Activated CD4-positive, alpha-beta T cell treated with anti-CD3 and anti-CD28 coated beads for 4 hours (primary cell): ENCODE data around the gene TNKS2.
"Not testable (repeated sequence)": the region's sequence is repeated elsewhere in the genome, so short reads cannot be mapped to it uniquely, and the experiment has no call there.

Source experiments
- DNase-seq, 2 donors: peaks; one replicate each; pipeline ENCODE4 v3.0.0-alpha.2; 2020

The TNKS2 gene

DNA sequence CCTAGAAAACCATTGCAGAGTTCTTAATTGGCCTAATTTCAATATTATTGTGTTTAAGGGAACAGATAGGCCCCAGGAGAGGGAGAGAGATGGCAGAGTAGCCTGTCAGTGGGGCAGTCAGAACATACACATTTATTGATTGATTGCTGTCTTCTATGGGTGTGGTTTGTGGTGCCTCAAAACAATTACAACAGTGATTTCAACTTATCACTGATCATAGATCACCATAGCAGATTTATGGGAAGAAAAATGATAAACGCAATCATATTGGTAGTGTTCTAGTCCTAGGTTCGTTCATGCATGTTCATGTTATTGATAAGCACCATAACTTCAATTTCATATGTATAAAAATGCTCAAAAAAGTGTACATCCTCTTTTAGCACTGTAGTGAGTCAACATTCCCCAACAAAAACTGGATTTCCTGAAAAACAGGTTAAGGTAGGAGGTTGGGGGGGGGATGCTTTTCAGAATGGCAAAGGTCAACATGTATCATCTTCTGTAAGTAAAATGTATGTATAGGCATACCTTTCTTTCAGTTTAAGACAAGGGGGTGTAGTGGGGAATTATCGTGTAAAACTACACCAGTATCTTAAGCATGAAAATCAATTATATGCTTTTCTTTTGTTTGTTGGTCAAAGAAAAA, 1.1 kb upstream of the TNKS2 start:
- DNase-seq, result no peak

DNA sequence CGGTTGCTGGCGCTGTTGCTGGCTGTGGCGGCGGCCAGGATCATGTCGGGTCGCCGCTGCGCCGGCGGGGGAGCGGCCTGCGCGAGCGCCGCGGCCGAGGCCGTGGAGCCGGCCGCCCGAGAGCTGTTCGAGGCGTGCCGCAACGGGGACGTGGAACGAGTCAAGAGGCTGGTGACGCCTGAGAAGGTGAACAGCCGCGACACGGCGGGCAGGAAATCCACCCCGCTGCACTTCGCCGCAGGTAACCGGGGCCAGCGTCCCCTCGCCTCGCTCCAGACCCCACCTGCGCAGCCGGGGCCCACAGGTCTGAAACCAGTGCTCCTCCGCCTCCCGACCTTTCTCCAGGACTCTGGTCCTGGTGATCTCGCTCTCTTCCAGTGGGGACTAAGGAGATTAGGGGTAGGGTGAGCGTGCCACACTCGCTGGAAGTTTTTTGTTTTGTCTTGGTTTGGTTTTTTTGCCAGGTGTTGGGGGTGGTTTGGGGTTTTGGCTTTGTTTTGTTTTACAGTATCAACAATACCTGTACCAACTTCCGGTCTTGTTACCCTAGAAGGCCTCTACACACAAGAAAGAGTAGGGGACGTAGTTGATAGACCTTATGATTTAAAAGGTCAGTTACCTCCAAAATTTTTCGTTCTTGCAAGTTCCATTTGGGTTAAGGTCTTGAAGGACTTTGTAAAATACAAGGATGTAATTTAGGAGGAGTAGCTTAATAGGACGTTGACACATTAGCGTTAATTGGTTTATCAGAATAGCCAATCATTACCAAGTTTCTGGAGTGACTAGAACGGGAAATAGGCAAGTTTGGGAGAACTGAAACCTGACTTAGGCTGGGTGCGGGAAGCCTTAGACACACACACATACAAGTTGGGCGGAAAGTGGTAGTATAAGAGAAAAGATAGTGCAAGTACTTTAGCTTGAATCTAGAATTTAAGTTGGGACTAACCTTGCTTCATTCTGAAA, 704 bp downstream of the TNKS2 start:
- peak; percentile 30 to 48 for DNase-seq

DNA sequence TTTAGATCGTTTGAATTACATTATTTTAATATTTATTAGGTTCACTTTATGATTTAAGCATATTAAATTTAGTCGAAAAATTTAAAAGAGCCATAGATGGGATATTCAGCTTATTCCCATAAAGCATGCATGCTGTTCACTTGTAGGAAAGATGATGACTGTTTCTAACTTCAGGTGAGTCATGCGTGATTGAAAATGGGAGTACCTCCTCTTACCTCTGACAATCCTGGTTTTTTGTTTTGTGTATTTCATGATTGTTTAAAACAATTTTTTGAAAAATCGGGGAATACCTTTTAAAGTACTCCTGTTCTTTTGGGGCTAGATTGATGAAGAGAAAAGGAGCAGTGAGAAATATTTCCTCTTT, 1.4 kb downstream of the TNKS2 start:
- DNase-seq, result no peak

DNA sequence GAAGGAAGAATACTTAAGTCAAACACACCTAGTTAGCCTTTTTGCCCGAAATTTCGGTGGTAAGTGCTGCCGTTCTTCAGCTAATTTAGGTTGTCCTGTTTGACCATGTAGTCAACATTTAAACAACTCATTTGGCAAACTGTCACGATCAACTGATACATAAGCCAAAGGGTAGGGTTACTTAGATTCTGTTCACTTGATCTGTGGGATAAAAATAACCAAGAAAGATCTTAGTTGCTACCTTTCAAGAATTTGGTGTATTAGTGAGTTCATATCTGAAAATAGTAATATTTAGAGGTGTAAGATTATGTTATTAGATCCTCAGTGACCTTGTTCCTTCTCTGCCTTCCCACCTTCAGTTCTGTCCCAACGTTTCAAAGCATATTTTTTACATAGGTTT, 2.0 kb downstream of the TNKS2 start:
- DNase-seq, result no peak

DNA sequence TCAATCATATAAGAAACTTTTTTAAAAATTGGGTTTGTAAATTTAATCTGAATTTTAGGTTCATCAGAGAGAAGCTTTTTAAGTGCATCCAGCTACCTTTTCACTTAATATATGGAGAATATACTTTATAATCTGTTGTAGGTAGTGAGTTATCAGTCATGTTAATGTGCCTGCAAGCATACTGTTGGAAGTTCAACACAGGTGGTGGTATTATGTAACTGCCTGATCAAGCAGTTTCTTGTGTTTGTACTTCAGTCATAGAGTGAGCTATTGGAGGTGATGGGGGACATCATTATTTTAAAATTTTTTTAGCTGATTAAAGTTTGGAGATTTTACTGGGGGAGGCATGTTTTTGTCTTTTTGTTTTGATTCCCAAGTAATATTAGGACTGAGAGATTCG, 2.5 kb downstream of the TNKS2 start:
- DNase-seq, result no peak

DNA sequence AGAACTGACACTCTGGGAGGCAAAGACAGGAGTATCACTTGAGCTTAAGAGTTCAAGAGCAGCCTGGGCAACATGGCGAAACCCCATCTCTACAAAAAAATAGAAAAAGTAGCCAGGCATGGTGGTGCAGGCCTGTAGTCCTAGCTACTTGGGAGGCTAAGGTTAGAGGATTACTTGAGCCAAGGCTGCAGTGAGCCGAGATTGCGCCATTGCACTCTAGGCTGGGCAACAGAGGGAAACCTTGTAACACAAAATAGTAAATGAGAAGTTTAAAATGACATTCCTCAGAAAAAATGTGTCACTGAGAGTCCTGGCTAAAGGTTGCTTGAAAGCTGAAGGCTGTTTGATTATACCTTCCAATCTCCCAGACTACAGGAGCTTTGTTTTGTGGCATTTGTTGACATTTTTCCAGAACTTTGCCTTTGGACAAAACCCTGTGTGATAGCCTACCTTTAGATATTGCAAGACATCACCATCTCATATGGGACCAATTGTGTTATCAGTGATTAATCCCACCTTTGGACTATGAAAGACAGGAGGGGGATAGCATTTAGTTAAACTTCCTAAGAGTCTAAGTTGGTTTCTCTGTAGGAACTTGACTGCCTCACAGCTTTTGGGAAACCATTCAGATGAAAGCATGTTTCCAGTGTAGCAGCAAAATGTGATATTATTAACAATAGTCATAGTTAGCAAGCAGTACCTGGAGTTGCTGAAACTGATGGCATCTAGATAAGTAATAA, 5.3 kb downstream of the TNKS2 start:
- DNase-seq, result no peak

DNA sequence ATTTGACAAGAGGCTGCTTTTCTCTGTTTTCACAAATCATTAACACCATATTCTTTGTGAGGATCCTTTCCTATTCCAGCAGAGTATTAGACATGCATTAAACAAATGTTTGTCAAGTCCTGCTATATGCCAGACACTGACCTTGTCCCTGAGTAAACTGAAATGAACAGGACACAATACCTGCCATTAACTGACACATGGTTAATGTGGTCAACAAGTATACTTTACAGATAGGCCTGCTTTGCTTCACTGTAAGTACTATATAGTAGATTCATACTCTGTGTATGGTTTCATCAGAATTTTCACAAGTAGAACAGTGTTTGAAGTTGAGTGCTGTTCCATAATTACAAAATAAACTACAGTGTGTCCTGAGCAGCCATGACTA, 5.9 kb downstream of the TNKS2 start:
- no peak for DNase-seq

DNA sequence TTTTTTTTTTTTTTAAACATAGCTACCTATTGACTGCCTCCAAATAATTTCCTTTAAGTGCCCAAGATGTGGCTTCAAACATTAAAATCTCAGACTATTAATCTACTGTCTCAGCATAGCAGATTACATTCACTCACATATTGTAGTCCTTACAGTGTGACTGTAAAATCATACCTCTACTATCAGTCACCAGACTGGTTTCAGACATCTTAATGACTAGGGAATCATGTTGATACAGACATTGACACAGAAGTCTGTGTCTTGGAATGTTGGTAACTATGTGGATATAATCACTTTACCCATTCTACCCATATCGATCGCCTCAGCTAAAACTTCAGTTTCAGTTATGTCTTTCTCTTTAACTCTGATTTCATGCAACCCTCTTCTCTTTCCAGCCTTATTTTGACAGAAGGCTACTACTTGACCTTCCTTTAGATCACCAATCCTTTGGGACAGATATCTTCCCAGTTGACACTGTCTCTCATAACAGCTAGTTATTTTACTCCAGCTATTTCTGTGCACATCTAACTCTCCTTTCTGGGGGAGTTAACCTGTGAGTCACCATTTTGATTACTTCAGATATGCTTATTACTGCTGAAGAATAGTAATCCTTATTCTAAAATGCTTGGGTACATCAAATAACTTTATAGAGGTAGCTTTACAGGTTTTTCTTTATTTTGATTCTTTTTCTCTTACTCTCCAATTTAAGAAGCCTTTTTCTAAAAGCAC, 7.0 kb downstream of the TNKS2 start:
- no peak for DNase-seq

DNA sequence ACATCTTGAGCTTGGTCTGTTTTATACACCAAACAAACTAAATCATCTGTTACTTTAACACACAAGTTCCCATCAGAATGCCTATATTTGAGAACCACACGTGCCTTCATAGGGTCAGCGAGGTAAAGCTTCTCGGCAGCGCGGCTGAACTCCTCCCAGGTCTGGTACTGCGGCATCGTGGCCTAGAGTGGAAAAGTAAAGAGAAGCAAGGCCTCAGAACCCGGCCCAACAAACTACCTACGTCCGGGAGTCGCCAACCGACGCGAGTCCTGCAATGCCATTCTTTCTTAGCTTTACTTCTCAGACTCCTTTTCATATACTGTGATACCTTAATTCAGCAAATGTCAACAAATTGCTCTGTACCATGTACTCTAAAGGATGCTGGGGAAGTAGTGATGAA, 9.0 kb downstream of the TNKS2 start:
- DNase-seq, result not testable (repeated sequence)

DNA sequence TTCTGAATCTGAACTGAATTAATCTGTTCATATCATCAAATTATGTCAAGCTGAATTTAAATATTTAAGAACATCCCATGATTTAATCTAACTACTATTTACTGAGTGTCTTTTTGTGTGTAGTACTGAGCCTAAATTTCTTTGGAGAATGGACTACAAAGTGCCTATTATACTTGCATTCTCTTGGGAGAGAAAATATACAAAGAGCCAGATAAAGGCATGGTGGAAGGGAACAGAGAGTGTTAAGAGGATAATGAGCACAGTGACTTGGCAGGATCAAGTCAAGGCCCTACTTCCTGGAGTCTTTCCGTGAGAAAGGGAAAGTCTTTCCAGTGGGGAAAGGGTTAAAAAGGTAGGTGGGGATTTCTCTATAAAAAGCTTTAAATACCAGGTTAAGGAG, 15.0 kb downstream of the TNKS2 start:
- no peak for DNase-seq

DNA sequence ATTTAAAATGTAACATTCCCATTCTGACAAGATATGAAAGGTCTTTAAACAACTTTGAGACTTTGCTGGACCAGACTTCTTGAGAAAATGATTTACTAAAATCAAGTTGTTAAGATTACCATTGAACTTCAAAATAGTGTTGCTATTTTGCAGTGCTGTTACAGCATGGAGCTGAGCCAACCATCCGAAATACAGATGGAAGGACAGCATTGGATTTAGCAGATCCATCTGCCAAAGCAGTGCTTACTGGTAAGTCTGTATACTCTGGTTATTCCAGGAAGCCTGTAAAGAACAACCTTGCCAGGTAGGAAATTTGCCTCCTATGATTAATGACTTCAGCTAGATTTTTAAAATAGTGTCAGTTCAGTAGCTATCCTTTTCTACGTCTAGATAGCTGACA, 18.8 kb downstream of the TNKS2 start:
- no peak for DNase-seq

DNA sequence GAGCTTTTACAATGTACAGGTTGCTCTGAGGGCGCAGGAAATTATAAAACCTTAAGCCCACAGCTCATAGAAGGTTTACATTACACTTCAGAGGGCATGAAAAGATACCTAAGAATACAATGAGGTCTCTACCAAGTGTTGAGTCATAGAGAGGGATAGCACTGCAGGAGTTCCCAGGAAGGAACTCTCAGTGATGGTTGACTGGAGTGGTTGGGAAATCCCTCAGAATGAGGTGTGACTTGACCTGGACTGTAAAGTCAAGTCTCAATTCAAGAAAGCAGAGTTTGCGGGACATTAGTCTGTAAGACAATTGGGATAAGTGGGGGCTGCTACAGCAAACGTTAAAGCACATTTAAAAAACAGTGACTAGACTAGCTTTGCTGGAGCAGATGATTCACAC, 21.9 kb downstream of the TNKS2 start:
- no peak for DNase-seq

DNA sequence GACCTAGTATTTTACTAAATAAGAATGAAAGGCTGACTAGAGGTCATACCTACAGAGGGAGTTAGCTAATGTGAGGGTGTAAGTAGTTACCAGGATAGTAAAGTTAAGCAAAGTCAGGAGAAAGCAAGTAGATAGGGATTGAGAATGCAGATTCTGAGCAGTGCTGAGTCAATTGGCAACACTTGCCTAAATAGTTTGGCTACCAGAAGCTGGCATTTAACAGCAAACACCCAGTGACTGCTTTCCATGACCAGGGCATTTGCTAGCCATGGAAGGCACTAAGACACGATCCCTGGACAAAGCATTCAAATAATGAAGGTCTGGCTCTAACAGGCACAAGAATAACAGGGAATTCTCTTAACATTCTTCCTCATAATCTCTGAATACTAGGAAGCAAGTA, 25.9 kb downstream of the TNKS2 start:
- no peak for DNase-seq

DNA sequence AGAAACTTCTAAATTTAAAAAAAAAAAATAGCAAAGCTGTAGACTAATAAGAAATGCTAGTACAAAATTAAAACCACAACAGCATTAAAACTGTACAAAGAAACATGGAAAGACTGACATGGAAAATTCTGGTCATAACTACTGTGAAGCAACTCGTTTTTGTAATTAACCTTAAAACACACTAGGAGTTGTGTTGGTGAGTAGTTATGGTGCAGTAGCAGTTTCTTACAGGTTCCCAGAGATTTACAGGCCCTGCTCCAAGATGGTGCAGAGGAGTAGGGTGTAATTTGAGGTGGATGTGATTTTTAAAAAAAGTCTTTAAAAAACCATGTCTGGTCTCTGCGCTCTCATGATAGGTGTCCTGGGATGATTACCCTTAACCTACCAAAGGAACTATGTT, 31.0 kb downstream of the TNKS2 start:
- no peak for DNase-seq

DNA sequence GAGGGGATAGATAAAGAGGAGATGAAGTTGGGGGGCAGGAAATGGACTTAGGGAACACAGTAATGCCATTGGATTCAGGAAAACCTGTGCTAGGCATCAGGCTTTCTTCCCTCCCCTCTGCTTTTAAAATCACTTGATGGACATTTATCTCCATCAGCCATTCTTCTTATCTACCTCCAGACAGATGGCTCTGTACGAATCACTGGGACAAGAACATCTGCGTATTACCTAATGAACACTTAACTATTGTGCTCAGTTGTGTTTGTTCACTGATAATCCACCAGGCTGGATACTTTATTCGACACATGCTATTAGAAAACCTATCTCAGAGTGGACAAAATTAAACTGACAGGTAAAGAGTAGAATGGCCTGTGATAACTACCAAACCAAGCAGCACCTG, 40.0 kb downstream of the TNKS2 start:
- DNase-seq, result no peak

DNA sequence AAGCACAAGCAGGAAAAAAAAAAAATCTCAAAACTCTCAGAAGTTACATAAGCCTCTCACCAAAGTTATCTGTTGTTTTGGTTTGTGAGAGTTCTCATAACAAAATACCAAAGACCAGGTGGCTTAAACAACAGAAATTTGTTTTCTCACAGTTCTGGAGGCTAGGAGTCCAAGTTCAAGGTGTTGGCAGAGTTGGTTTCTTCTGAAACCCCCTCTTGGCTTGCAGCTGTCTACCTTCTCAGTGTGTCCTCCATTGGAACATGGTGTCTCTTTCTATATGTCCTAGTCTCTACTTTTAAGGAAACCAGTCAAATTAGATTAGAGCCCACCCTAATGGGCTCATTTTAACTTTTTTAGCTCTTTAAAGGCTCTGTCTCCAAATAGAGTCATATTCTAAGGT, 44.9 kb downstream of the TNKS2 start:
- no peak for DNase-seq

DNA sequence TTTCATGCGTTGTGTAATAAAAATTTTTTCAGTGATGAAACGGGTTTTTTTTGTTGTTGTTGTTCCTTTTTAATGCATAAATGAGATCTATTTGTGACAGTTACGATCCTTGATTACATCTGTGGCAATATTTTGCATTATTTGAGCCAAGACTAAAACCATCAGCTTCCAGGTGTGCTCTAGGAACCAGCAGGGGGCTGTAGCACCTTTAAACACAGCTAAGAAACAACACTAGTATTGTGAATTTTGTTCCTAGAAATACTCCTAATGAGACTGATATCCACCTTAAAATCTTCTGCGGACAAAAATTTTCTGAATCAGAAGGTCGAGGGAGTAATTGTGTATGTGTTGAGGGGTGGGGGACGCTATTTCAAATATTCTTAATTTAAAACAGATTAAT, 58.4 kb downstream of the TNKS2 start:
- no peak for DNase-seq

DNA sequence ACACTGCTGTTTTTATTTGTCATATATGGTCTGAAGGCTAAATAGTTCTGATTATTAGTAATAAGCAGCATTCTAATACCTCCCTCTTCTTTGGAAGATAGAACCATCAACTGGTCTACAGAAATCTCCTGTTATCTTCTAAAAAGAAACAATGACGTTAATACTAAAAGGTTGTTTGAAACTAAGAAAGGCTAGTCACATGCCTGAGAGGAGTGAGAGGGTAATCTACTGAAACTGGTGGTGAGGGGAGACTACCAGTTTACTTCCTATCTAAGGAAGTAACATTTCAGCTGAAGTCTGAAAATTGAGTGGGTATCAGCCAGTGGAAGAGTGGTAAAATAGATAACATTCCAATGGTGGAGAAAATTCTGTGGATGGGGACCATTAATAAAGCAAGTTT, 62.7 kb downstream of the TNKS2 start:
- no peak for DNase-seq

DNA sequence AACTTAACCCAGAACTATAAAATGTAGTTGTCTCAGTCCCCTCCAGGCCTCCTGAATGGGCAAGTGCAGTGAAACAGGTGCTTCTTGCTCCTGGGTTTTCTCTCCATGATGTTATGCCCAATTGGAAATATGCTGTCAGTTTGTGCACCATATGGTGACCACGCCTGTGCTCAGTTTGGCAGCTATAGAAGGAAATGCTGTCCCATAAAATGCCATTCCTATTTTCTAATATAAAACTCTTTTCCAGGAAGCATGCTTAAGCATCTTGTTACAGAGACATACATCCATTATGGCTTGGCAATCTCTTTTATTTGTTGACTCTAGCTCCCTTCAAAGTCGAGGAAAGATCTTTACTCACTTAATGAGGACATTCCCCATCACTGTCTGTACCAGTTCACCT, 65.9 kb downstream of the TNKS2 start:
- DNase-seq, result no peak

DNA sequence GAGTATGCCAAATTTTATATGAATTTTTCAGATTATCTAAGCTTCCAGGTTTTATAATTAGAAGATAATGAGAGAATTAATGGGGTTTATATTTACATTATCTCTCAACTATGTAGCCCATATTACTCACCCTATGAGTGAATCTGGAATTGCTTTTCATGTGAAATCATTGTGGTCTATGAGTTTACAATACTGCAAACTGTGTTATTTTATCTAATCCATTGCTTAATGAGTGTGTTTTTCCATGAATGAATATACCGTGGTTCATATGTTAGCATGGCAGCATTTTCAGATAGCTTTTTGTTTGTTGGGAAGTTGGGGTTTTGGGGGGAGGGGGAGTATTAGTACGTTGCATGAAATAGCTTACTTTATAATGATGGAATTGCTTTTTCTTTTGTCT, 66.5 kb downstream of the TNKS2 start:
- no peak for DNase-seq

DNA sequence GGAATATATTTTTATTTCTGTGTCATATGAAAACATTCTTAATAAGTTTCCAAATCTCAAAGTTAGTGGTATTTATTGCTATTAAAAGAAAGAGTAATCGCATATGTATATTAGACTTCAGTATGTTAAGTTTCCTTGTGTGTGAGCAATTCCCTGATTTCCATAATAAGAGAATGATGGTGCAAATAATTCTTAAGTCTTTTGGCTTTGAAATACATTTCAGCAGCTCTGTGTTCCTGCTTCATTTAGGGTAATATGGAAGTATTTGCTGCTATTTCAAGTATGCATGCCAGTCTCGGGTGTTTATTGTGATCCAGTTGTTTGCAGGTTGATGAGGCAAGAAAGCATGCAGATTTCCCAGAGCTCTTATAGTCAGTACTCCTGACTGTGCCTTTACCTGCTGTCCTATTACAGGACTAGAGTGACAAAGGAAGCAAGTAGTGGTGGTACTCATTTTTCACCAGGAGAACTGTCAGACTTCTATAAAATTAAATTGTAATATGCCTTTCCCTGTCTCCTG, 67.4 kb downstream of the TNKS2 start:
- DNase-seq, result no peak

DNA sequence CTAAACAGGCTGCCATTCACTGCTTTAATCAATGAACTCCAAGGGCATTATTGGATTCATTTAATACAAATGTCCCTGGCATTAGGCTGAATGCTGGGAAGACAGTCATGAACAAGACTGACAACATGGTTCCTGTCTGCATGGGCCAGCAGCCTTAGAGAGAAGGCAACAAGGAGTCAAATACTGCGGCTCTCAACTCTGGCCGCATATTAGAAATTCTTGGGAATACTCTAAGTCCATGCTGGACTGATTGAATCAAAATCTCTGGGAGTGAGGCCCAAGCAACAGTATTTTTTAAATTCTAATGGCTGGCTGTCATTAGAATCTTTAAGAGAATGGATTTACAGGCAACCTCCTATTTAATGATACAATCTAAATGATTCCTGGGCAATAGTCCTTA, 76.9 kb downstream of the TNKS2 start:
- no peak for DNase-seq

DNA sequence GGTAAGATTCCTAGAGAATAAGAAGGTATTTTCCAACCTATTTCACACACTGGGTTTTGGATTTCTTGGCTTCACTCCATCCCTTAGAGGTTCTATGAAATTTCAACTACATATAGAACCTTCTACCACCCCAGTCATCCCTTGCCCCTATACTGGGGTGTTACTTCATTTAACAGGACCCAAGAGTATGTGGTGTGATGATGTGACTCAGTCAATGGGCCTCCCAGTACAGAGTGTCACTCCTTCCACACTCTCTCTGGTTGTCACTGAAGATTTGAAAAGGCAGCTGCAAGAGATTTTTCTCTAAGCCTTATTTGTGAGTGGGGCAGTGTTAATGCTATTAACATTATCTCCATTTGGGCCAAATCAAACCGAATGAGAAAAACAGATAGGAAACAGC, 77.6 kb downstream of the TNKS2 start:
- no peak for DNase-seq
